Measurements from ENCODE around the gene CEP72. TPM values are rescaled to one million over a fixed set of nuclear protein-coding genes. Genes with fewer than 3 reads are reported as not detected.

The CEP72 gene
- total RNA-seq, 2 donors from 2014 or later, result 35.6 to 36.5 TPM

DNA sequence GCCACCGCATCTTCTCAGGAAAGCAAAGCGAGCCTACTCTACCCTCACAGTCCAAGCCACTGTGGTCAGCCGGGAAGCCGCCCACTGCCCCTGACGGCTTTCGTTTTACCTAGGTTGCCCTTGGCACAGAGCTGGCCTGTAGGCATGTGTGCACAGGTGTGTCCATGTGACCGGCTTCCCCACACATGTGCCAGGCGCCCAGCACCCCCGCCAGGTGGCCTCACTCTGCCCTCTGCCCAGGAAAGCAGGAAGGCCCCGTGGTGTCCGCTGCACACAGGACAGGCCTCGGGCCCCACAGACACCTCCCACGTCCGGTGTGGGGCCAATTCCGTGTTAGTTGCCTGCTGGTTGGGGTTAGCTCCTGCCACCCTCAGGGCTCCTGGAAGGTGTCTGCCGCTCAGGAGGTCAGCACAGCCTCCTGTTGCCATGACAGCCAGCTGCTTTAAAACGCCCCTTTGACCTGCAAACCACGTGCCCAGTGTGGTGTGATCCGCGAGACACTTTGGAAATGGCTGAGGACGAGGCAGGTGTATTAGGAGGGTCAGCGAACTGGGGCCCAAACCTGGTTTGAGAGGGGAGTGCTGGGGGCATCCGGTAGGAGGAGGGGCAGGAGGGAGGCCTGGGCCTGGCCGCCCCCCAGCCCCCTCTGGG lies 52.3 kb downstream of the CEP72 start:
- peaks cover 25% of the 10 kb centered on the region for H3K36me3 ChIP-seq (ENCODE audit: control insufficient read depth, insufficient read depth, low read length)
- Mint-ChIP-seq H3K27me3 (ENCODE audit: insufficient read depth) (no peaks in the 10 kb centered on the region), H3K9me3 (no peaks in the 10 kb centered on the region), H3K36me3 (ENCODE audit: low read depth) (peaks cover 45% of the 10 kb centered on the region), H3K27ac (no peak overlapping the region), H3K4me3 (no peak overlapping the region), H3K4me1 (no peaks in the 10 kb centered on the region)
- H3K4me3 ChIP-seq (ENCODE audit: low read length), result no peak overlapping the region
- no peaks in the 10 kb centered on the region for H3K27me3 ChIP-seq (ENCODE audit: control insufficient read depth, insufficient read depth, low read length, poor library complexity, severe bottlenecking)
- TF ChIP-seq, protein P1, sequence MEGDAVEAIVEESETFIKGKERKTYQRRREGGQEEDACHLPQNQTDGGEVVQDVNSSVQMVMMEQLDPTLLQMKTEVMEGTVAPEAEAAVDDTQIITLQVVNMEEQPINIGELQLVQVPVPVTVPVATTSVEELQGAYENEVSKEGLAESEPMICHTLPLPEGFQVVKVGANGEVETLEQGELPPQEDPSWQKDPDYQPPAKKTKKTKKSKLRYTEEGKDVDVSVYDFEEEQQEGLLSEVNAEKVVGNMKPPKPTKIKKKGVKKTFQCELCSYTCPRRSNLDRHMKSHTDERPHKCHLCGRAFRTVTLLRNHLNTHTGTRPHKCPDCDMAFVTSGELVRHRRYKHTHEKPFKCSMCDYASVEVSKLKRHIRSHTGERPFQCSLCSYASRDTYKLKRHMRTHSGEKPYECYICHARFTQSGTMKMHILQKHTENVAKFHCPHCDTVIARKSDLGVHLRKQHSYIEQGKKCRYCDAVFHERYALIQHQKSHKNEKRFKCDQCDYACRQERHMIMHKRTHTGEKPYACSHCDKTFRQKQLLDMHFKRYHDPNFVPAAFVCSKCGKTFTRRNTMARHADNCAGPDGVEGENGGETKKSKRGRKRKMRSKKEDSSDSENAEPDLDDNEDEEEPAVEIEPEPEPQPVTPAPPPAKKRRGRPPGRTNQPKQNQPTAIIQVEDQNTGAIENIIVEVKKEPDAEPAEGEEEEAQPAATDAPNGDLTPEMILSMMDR (conservative IDR thresholded peaks at IDR 0.05), result no peak
- no peak for DNase-seq
- H3K4me1 ChIP-seq (ENCODE audit: control insufficient read depth, insufficient read depth, low read length), result no peaks in the 10 kb centered on the region
- H3K9me3 ChIP-seq (ENCODE audit: control insufficient read depth, low read length), result peaks cover 4% of the 10 kb centered on the region
- H3K9ac ChIP-seq (ENCODE audit: extremely low read depth, low read length, poor library complexity, severe bottlenecking), result no peak overlapping the region
- 94 to 99% methylated on average over 20 to 24 of the region's 24 CpGs for WGBS, 2 experiments (ENCODE audit: insufficient coverage in 1 of 2, insufficient read length in 1 of 2)
- H3K27ac ChIP-seq (ENCODE audit: low read depth, low read length), result no peak overlapping the region

DNA sequence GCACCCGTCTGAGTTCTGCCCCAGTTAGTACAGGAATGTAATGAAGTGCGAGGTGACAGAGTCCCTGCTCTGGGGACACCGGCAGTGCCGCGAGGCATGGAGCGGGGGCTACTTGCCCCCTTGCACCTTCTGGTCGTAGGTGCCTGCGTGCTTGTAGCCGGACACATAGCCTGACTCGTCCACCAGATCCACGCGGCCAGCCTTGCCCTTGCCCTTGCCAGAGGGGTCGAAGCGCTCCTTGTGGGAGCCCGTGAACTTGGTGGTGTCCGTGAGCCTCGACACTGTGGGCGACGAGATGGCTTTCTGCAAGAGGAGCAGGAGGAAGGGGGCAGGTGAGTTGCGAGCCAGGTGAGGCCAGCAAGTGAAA lies 52.8 kb downstream of the CEP72 start:
- WGBS, 2 experiments (ENCODE audit: insufficient coverage in 1 of 2, insufficient read length in 1 of 2), result 95% methylated on average over 12 to 20 of the region's 20 CpGs
- TF ChIP-seq, protein P1 (conservative IDR thresholded peaks at IDR 0.05), result no peak
- H3K27me3 Mint-ChIP-seq (ENCODE audit: insufficient read depth), result no peaks in the 10 kb centered on the region

DNA sequence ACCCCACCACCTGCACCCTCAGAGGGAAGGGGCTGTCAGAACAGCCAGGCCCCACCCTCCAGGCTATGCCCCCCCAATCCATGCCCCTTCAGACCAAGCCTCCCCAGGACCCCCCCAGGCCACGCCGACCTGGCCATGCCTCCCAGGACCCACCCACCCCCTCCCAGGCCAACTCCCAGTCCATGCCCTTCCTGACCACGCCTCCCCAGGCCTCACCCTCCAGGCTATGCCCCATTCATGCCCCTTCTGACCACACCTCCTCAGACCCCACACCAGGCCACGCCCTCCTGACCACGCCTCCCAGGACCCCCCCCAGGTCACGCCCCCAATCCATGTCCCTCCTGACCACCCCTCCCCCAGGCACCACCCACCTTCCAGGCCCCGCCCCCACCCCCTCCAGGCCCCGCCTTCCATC lies 53.4 kb downstream of the CEP72 start:
- Histone ChIP-seq H3K4me1 (ENCODE audit: control insufficient read depth, insufficient read depth, low read length) (no peaks in the 10 kb centered on the region), H3K27ac (ENCODE audit: low read depth, low read length) (no peak overlapping the region), H3K27me3 (ENCODE audit: control insufficient read depth, insufficient read depth, low read length, poor library complexity, severe bottlenecking) (no peaks in the 10 kb centered on the region), H3K36me3 (ENCODE audit: control insufficient read depth, insufficient read depth, low read length) (peaks cover 16% of the 10 kb centered on the region), H3K9me3 (ENCODE audit: control insufficient read depth, low read length) (no peaks in the 10 kb centered on the region), H3K9ac (ENCODE audit: extremely low read depth, low read length, poor library complexity, severe bottlenecking) (no peak overlapping the region), H3K4me3 (ENCODE audit: low read length) (no peak overlapping the region)
- TF ChIP-seq, protein P1 (conservative IDR thresholded peaks at IDR 0.05), result no peak
- WGBS, 2 experiments (ENCODE audit: insufficient coverage in 1 of 2, insufficient read length in 1 of 2), result 91% methylated on average over 6 of the region's 8 CpGs; no CpG with 5 or more reads in 1 of the 2 experiments
- H3K27me3 Mint-ChIP-seq (ENCODE audit: insufficient read depth), result no peaks in the 10 kb centered on the region
- H3K9me3 Mint-ChIP-seq, result no peaks in the 10 kb centered on the region
- H3K4me3 Mint-ChIP-seq, result no peak overlapping the region
- H3K36me3 Mint-ChIP-seq (ENCODE audit: low read depth), result peaks cover 35% of the 10 kb centered on the region
- no peaks in the 10 kb centered on the region for H3K4me1 Mint-ChIP-seq
- H3K27ac Mint-ChIP-seq, result no peak overlapping the region
- DNase-seq, result peak; percentile 82

More for the DNA sequence above, 52.8 kb downstream of the CEP72 start:
- H3K4me3 Mint-ChIP-seq, result no peak overlapping the region
- no peaks in the 10 kb centered on the region for H3K27me3 ChIP-seq (ENCODE audit: control insufficient read depth, insufficient read depth, low read length, poor library complexity, severe bottlenecking)
- no peak overlapping the region for H3K27ac Mint-ChIP-seq
- peaks cover 20% of the 10 kb centered on the region for H3K36me3 ChIP-seq (ENCODE audit: control insufficient read depth, insufficient read depth, low read length)
- H3K9me3 ChIP-seq (ENCODE audit: control insufficient read depth, low read length), result no peaks in the 10 kb centered on the region
- no peak overlapping the region for H3K27ac ChIP-seq (ENCODE audit: low read depth, low read length)
- no peak overlapping the region for H3K4me3 ChIP-seq (ENCODE audit: low read length)
- no peaks in the 10 kb centered on the region for H3K4me1 Mint-ChIP-seq
- DNase-seq, result no peak
- H3K9ac ChIP-seq (ENCODE audit: extremely low read depth, low read length, poor library complexity, severe bottlenecking), result no peak overlapping the region
- H3K9me3 Mint-ChIP-seq, result no peaks in the 10 kb centered on the region
- peaks cover 40% of the 10 kb centered on the region for H3K36me3 Mint-ChIP-seq (ENCODE audit: low read depth)
- no peaks in the 10 kb centered on the region for H3K4me1 ChIP-seq (ENCODE audit: control insufficient read depth, insufficient read depth, low read length)

Measured in endodermal cell (in vitro differentiated cells).